ENCODE measurements around the gene ARAP1. TPM values are rescaled to one million over a fixed set of nuclear protein-coding genes. Genes with fewer than 3 reads are reported as not detected.
A peak's percentile ranks its signal among the peaks of the same experiment; 100 is the strongest.

ARAP1 gene
- total and polyA plus RNA-seq, 2 of the 8 experiments (the other 6 are each of a cell fraction or from before 2014, with no cell fraction given) = 25.7 to 61.6 TPM

- TF ChIP-seq RFX5 (IDR thresholded peaks at IDR 0.05; ENCODE audit: borderline replicate concordance, low read depth, low read length) (peak; percentile 29; the same call in 1 of the 2 replicates), RAD21 (IDR thresholded peaks at IDR 0.05 in 1 of 2, conservative IDR thresholded peaks at IDR 0.05 in 1 of 2; ENCODE audit: low read depth in 2 of 2, low read length in 2 of 2) (peak in 1 of 2 experiments; percentile 50; a peak in 2 of 4 replicates), HDAC6 (IDR thresholded peaks at IDR 0.05; ENCODE audit: low read depth, low read length) (no peak), SAP30 (IDR thresholded peaks at IDR 0.05; ENCODE audit: insufficient read depth, insufficient replicate concordance, low read length) (peak; percentile 94), EZH2 (IDR thresholded peaks at IDR 0.05; ENCODE audit: low read depth, low read length, severe bottlenecking) (no peak), YY1 (IDR thresholded peaks at IDR 0.05; ENCODE audit: low read depth, low read length) (no peak), MAX (IDR thresholded peaks at IDR 0.05) (peak; percentile 47), CTCF (IDR thresholded peaks at IDR 0.05; ENCODE audit: control extremely low read depth in 1 of 3, insufficient read depth in 1 of 3, low read depth in 1 of 3, low read length in 3 of 3) (peak; percentile 49 to 78 (median 61)), CBX8 (IDR thresholded peaks at IDR 0.05; ENCODE audit: borderline replicate concordance, low read depth, low read length) (no peak), FOSL1 (IDR thresholded peaks at IDR 0.05; ENCODE audit: insufficient read depth, low read depth, low read length) (no peak), KDM1A (IDR thresholded peaks at IDR 0.05; ENCODE audit: borderline replicate concordance, low read length) (no peak), TAF7 (optimal IDR thresholded peaks at IDR 0.05; ENCODE audit: borderline replicate concordance, low read depth, low read length) (no peak), SIN3A (conservative IDR thresholded peaks at IDR 0.05 in 1 of 2, IDR thresholded peaks at IDR 0.05 in 1 of 2; ENCODE audit: low read depth in 1 of 2, low read length in 2 of 2) (peak; percentile 98), GABPA (IDR thresholded peaks at IDR 0.05; ENCODE audit: borderline replicate concordance, insufficient read depth, low read length) (no peak), JUN (IDR thresholded peaks at IDR 0.05; ENCODE audit: low read depth, low read length) (no peak)
- TF ChIP-seq, protein P1, sequence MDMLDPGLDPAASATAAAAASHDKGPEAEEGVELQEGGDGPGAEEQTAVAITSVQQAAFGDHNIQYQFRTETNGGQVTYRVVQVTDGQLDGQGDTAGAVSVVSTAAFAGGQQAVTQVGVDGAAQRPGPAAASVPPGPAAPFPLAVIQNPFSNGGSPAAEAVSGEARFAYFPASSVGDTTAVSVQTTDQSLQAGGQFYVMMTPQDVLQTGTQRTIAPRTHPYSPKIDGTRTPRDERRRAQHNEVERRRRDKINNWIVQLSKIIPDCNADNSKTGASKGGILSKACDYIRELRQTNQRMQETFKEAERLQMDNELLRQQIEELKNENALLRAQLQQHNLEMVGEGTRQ (IDR thresholded peaks at IDR 0.05; ENCODE audit: low read length) = no peak
These were observed 35.3 kb upstream of the ARAP1 start (continued) for GRCh38 chr11:72787216-72788104.

All from H1 (cell line).